HepG2 (cell line): ENCODE data around the gene UNC5A. TPM values are rescaled to one million over a fixed set of nuclear protein-coding genes. Genes with fewer than 3 reads are reported as not detected.

Source experiments
- BRCA1 ChIP-seq: sonication (generic); formaldehyde crosslinking; IDR thresholded peaks from 2 replicates; pipeline ENCODE4 v1.4.0; 2020; ENCODE audit warnings: missing genetic modification reagents
- CREB1 ChIP-seq, 2 experiments: fragments of 450-650 bp in 1 of 2; IDR thresholded peaks; 2 replicates each; pipeline ENCODE4 v1.6.1; 2016 to 2017; ENCODE audit warnings: control low read depth in 1 of 2, mild to moderate bottlenecking in 1 of 2, missing compliant biosample characterization in 1 of 2, missing genetic modification characterization in 1 of 2
- GLMP ChIP-seq: sonication (generic); formaldehyde crosslinking; IDR thresholded peaks from 2 replicates; pipeline ENCODE4 v1.9.0; 2021; ENCODE audit warnings: missing genetic modification reagents, mild to moderate bottlenecking, borderline replicate concordance
- HMG20B ChIP-seq: conservative IDR thresholded peaks from 2 replicates; pipeline ENCODE4 v1.6.1; 2016; ENCODE audit warnings: missing genetic modification reagents, missing compliant biosample characterization
- HOXD1 ChIP-seq: sonication (generic); formaldehyde crosslinking; IDR thresholded peaks from 2 replicates; pipeline ENCODE4 v1.5.0; 2020; ENCODE audit warnings: missing genetic modification reagents
- JUN ChIP-seq: sonication (generic); formaldehyde crosslinking; IDR thresholded peaks from 2 replicates; pipeline ENCODE4 v1.4.0; 2020; ENCODE audit warnings: mild to moderate bottlenecking, missing genetic modification reagents
- MYNN ChIP-seq: sonication (generic); formaldehyde crosslinking; IDR thresholded peaks from 2 replicates; pipeline ENCODE4 v1.4.0; 2020; ENCODE audit warnings: mild to moderate bottlenecking, low read depth, missing genetic modification reagents
- POLR2AphosphoS2 ChIP-seq: IDR thresholded peaks from 2 replicates; pipeline ENCODE4 v1.6.1; 2011; ENCODE audit warnings: low read depth, low read length, improper control_type of control experiment
- POLR2AphosphoS5 ChIP-seq: IDR thresholded peaks from 2 replicates; pipeline ENCODE4 v1.6.1; 2012; ENCODE audit warnings: low read depth, low read length
- PRDM4 ChIP-seq: sonication (generic); formaldehyde crosslinking; IDR thresholded peaks from 2 replicates; pipeline ENCODE4 v1.9.0; 2021; ENCODE audit warnings: missing genetic modification reagents, borderline replicate concordance
- RERE ChIP-seq: IDR thresholded peaks from 2 replicates; pipeline ENCODE4 v1.6.1; 2016; ENCODE audit warnings: low read depth, missing genetic modification reagents, missing compliant biosample characterization
- ZBTB20 ChIP-seq: sonication (generic); formaldehyde crosslinking; IDR thresholded peaks from 2 replicates; pipeline ENCODE4 v1.8.1; 2023; ENCODE audit warnings: missing genetic modification reagents, low read depth, mild to moderate bottlenecking, borderline replicate concordance
- ZMAT5 ChIP-seq: sonication (generic); formaldehyde crosslinking; IDR thresholded peaks from 2 replicates; pipeline ENCODE4 v1.5.0; 2020; ENCODE audit warnings: mild to moderate bottlenecking, low read depth, missing genetic modification reagents, borderline replicate concordance
- ZNF274 ChIP-seq: sonication (generic); formaldehyde crosslinking; IDR thresholded peaks from 2 replicates; pipeline ENCODE4 v1.5.1; 2020; ENCODE audit warnings: mild to moderate bottlenecking, missing genetic modification reagents
- ZNF276 ChIP-seq: sonication (generic); formaldehyde crosslinking; IDR thresholded peaks from 2 replicates; pipeline ENCODE4 v1.4.0; 2020; ENCODE audit warnings: mild to moderate bottlenecking, low read depth, missing genetic modification reagents
- ZNF414 ChIP-seq: sonication (generic); formaldehyde crosslinking; IDR thresholded peaks from 2 replicates; pipeline ENCODE4 v1.5.0; 2020; ENCODE audit warnings: missing genetic modification reagents
- ZNF850 ChIP-seq: sonication (generic); formaldehyde crosslinking; conservative IDR thresholded peaks from 2 replicates; pipeline ENCODE4 v1.9.0; 2021; ENCODE audit warnings: mild to moderate bottlenecking, missing genetic modification reagents
- polyA plus RNA-seq, 8 experiments: library from polyadenylated mRNA; depleted of rRNA in 3 of 8; stranded (reverse) in 7 of 8; unstranded in 1 of 8; fragments of >200 nt; fragmentation: Illumina TruSeq in 4 of 8; extraction: Trizol in 4 of 8; gene quantifications; 2 replicates each; pipeline versions ENCODE4 v1.2.1 to v1.2.3, GENCODE V29; 2011 to 2016; ENCODE audit warnings: low read depth in 4 of 8, missing spikeins in 1 of 8, mixed read lengths in 1 of 8; ENCODE audit not compliant: insufficient read depth in 1 of 8
- total RNA-seq, 5 experiments: library from RNA; depleted of rRNA; stranded (reverse); fragments of >200 nt; fragmentation: Illumina TruSeq; extraction: Trizol; gene quantifications; 2 replicates each; pipeline ENCODE4 v1.2.3, GENCODE V29; 2016; ENCODE audit warnings: low read depth in 1 of 5

Gene UNC5A
- total and polyA plus RNA-seq, 2 of the 13 experiments (the other 11 are each of a cell fraction or from before 2014, with no cell fraction given): not detected

- TF ChIP-seq RERE: peak; percentile 96
- TF ChIP-seq JUN: peak; percentile 98
- TF ChIP-seq ZNF274 (CRISPR knock-in tag): peak; percentile 100
- TF ChIP-seq HMG20B (CRISPR knock-in tag): peak; percentile 99
- peak; percentile 100 for TF ChIP-seq HOXD1 (CRISPR knock-in tag)
- peak; percentile 100 for TF ChIP-seq ZBTB20 (CRISPR knock-in tag)
- TF ChIP-seq POLR2AphosphoS2: no peak
- peak; percentile 100 for TF ChIP-seq BRCA1
- TF ChIP-seq GLMP: peak; percentile 99
- peak; percentile 99 for TF ChIP-seq ZNF850
- peak; percentile 99 for TF ChIP-seq ZNF276
- TF ChIP-seq ZNF414 (CRISPR knock-in tag): peak; percentile 100
- no peak for TF ChIP-seq CREB1 (IDR thresholded peaks at IDR 0.05)
- no peak for TF ChIP-seq CREB1 (CRISPR knock-in tag; IDR thresholded peaks at IDR 0.05)
- peak; percentile 99 for TF ChIP-seq ZMAT5 (CRISPR knock-in tag)
- no peak for TF ChIP-seq POLR2AphosphoS5
- peak; percentile 99 for TF ChIP-seq MYNN (CRISPR knock-in tag)
- TF ChIP-seq PRDM4 (CRISPR knock-in tag): peak; percentile 99
Observed at GRCh38 chr5:176837707-176838115, 27.4 kb downstream of the UNC5A start (continued).
